ENCODE measurements around the gene KIF25.
"Not testable (repeated sequence)": the region's sequence is repeated elsewhere in the genome, so short reads cannot be mapped to it uniquely, and the experiment has no call there.

KIF25 gene

DNA sequence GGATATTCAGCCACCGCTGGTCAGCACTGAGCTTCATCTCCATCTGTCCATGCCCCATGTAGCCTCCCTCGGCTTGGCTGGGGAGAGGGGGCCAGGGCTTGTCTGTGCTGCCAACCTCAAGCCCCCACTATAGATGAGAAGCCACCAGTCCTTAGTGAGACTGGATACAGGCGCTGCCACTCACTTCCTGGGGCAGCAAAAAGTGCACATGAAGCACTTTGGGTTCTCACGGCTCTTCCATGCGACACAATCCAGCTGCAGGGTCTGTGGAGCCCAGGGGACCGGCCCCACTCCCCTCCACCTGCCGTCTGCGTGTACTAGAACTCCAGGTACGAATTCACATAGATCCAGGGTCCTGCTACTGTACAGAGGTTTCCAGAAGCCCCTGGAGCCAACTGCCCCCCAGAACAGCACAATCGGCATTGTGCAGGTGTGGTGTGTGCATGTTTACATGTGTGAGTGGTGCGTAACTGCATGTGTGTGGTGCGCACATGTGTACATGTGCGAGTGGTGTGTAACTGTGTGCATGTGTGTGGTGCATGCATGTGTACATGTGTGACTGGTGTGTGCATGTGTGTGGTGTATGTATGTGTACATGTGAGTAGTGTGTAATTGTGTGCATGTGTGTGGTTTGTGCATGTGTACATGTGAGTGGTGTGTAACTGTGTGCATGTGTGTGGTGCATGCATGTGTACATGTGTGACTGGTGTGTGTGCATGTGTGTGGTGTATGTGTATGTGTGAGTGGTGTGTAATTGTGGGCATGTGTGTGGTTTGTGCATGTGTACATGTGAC, 76.7 kb downstream of the KIF25 start:
- no peak for DNase-seq

DNA sequence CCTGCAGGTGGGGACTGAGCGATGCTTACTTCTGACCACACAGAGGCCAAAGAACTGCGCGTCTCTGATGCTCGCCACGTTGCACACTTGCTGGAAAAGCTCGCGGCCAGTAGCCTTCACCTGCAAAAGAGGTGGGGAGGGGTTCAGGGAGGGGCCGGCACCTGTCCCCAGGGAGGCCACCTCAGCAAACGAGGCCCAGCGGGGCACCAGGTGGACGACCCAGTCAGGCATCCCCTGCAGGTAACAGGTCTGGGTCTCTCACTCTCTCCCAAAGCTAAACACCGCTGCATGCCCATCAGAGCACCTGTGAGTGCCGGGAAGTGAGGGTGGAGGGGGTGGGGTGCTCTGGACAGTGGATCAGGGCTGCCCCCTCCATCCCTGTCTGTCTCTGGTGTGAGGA, 77.7 kb downstream of the KIF25 start:
- DNase-seq: no peak

DNA sequence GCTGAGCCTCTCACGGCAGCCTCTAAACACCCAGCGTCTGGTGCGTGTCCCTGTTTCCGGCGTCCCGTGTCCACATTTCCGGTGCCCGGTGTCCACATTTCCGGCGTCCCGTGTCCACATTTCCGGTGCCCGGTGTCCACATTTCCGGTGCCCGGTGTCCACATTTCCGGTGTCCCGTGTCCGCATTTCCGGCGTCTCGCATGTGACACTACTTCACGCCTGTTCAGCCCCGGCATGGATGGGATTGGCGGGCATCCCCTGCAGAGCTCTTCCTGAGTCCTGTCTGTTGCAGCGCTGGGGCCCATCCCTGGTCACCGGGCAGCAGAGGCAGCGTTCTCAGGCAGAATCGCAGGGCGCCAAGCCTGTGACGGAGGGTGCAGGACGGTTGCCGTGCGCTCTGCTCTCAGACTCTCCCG, 78.3 kb downstream of the KIF25 start:
- DNase-seq: no peak

GRCh38 chr6:168077401-168077800, 79.9 kb downstream of the KIF25 start:
- not testable (repeated sequence) for DNase-seq

DNA sequence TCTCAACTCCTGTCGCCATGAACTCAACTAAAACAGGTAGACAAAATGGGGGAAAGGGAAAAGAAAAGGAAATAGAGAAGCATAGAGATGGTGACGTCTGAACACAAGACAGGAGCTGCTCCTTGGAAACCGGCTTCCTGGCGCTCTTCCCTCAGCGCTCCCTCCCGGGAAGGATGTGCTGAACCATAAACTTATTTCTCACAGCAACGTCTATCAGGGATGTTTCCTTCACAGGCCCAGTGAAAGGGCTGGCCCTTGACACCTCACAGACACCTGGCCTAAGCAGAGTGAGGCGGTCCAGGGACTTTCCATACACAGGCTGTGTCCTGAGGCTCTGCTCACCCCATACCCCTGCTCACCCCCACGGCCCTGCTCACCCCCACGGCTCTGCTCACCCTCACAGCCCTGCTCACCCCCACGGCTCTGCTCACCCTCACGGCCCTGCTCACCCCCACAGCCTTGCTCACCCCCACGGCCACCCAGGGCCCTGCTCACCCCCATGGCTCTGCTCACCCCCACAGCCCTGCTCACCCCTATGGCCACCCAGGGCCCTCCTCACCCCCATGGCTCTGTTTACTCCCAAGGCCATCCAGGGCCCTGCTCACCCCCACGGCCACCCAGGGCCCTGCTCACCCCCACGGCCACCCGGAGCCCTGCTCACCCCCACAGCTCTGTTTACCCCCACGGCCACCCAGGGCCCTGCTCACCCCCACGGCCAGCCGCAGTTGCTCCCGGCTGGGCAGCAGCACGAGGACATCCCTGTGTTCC, 80.9 kb downstream of the KIF25 start:
- no peak for DNase-seq

DNA sequence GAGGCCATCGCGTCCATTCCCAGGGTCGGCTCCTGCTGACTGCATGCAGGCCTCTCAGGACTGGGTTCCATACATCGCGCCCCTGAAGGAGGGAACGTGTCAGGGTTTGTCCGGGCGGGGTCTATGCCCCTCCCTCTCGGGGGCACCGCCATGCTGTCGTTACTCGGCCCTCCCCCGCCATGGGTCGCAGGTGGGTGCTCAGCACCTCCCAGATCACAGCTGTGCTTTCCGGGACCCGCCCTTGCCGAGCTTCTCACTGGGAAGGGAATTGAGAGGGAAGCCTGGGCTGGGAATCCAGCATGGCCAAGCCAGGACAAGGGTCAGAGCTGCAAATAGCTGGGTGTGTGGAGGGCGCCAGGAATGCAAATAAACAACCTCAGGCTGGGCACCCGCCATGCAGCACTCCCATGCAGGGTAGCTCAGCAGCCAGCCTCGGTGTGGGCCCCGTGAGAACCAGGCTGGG, 81.5 kb downstream of the KIF25 start, which contains the start of gene FRMD1:
TSS of gene FRMD1 (minus strand) at position 270 of the 463 bp plus-strand sequence. CDS start at position 152, 118 bp downstream.
- no peak for DNase-seq

DNA sequence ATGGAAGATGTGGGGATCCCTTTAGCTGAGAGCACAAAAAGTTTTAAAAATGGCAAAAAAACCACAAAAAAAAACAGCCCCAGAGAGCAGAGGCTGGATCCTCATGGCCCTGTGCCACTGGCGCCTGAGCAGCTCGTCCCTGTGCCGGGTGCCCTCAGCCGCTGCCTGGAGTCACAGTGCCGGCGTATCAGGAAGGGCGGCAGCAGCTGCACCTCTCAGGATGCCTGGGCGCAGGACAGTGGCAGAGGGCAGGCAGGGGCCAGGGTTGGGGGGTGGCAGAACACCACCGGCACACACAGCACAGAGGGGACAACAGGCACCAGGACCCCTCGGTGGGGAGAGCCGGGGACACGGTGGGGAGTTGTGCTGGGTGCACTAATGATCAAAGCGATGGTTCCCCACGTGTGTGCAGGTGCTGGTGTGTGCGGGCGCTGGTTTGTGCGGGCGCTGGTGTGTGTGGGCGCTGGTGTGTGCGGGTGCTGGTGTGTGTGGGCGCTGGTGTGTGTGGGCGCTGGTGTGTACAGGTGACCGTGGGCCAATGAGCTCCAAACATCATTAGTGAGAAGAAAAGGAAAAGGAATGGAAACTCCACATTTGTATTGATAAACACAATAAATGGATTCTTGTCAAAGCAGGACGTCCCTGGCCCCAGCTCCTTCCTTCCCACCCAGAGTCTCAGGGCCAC, 83.1 kb downstream of the KIF25 start:
- no peak for DNase-seq

GRCh38 chr6:168081858-168082546, 84.5 kb downstream of the KIF25 start:
- DNase-seq: no peak

GRCh38 chr6:168082860-168083513, 85.5 kb downstream of the KIF25 start:
- no peak for DNase-seq

DNA sequence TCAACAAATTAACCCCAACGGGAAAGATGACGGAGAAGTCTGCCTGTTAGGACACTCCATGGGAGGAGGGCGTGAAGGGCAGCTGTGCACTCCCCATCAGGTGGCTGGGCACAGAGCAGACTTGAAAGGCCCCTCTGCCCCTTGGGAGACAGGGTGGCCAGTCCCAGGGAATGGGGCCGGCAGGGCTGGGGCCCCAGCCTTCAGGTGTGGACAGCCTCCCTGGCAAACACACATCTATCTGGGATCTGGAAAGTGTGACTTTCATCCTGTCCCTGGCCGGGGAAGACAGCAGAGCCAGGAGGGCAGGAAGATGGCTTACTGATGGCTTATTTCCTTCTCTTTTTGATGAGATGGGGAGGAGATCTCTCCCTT, 86.0 kb downstream of the KIF25 start:
- no peak for DNase-seq

GRCh38 chr6:168084465-168085160, 87.1 kb downstream of the KIF25 start:
- no peak for DNase-seq

DNA sequence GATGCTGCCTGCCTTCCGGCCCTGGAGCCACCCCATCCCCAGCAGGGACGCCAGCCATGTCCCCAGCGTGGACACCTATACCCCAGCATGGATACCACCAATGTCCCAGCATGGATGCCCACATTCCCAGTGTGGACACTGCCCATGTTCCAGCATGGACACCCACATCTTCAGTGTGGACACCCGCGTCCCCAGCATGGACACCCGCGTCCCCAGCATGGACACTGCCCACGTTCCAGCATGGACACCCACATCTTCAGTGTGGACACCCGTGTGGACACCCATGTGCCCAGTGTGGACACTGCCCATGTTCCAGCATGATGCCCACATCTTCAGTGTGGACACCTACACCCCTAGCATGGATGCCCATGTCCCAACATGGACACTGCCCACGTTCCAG, 88.6 kb downstream of the KIF25 start:
- no peak for DNase-seq

DNA sequence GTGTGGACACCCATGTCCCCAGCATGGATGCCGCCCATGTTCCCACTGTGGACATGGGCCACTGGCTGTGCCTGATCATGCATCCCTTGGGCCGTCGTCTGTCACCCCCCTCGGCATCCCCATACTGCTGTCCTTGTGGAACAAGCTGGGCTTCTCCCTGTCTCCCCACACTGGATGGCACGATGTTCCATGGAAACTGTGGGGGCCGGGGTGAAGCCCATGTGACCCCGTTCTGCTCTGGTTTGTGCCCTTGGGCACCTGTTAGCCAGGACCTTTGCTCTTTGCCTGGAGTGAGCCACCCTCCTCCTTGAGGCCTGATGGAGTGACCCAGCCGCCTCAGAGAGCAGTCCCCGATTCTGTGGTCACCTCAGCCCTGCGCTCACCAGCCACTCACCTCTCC, 89.1 kb downstream of the KIF25 start:
- no peak for DNase-seq

GRCh38 chr6:168087436-168088160, 90.1 kb downstream of the KIF25 start:
- DNase-seq: no peak

DNA sequence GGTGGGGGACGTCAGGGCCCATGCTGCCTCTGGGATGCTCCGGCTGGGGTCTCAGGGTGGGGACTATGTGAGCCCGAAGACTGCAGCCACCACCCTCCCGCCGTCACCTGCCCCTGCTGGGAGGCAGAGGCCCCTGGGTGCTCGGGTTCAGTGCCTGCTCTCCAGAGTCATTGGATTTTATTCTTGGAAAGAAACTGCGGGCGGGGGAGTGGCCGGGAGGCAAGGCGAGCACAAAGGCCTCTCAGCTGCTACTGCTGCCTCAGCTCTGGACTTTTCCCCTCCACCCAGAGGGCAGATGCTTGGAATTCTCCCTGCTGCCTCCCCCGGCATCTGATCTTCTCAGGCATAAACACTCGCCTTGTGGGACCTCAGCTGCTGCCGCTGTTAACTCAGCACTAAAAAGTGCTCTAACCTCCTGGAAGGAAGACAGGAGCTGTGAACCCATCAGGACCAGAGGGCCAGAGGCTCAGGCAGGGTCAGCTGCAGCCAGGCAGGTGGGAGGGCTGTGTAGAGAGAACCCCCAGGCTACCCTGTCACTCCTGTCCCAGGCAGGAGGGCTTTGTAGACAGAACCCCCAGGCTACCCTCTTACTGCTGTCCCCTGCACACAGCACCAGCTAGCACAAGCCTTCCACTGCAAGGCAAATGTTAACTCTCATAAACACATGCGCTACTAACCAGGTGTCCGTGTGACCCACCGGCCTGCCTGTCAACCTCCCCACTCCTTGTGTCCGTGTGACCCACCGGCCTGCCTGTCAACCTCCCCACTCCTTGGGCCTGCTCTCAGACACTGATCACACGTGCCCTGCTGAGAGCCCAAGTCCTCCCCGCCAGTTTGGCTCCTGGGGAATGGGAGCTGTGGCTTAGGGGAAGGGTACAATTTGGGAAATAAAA, 90.9 kb downstream of the KIF25 start:
- DNase-seq: no peak

GRCh38 chr6:168089186-168090063, 92.0 kb downstream of the KIF25 start:
- no peak for DNase-seq

DNA sequence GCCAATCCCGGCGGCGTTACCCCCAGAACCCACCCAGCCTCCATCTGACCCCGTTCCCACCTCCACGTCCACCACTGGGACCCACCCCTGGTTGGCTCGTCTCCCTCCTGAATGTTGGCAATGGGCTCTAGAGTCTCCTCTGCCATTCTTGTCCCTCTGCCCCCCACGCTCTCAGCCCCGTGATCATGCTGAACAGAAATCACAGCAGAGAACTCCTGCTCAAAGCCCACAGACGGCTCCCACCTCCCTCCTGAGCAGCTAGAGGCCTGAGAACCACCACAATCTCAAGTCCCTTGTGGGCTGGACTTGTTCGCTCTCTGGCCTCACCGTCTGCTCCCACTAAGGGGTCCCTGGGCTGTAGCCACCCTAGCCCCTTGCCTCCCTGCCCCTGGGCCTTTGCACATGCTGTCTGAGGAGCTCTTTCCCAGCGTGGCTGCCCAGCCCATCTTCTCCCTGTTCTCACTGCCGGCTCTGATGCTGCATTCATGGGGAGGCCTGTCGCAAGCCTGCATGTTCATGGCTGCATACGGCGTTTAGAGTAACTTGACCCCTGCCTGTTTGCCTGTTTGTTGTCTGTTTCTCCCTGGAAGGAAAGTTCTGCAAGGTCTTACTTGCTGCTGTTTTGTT, 92.7 kb downstream of the KIF25 start:
- no peak for DNase-seq

GRCh38 chr6:168090706-168091105, 93.2 kb downstream of the KIF25 start:
- DNase-seq: no peak

All from bone marrow (tissue), 2 donors.